ENCODE data around the gene UNC13B.
"Not testable (repeated sequence)": the region's sequence is repeated elsewhere in the genome, so short reads cannot be mapped to it uniquely, and the experiment has no call there.

UNC13B gene
- total RNA-seq: 1.1 to 2.1 (median 1.7) reads per million in 4 donors

- peak; percentile 56 to 74 (median 69) for DNase-seq
These were observed at the start of gene UNC13B for GRCh38 chr9:35161713-35162604. Gene UNC13B, plus strand, starts transcription at chr9:35162009. Its CDS starts 275 bp downstream, at chr9:35162284.

- DNase-seq: no peak
These were observed 49.4 kb upstream of the UNC13B start for GRCh38 chr9:35112257-35113020.

GRCh38 chr9:35114113-35114839, 47.5 kb upstream of the UNC13B start:
- DNase-seq: peak; percentile 60 to 87 (median 72)

- DNase-seq: peak in 1 of 5 donors; percentile 56
These were observed 46.8 kb upstream of the UNC13B start for GRCh38 chr9:35114840-35115628.

GRCh38 chr9:35115680-35116538, 45.9 kb upstream of the UNC13B start, which contains the start of gene ATOSB:
Gene ATOSB, minus strand, starts transcription at chr9:35115862. Its CDS starts 7,588 bp downstream, at chr9:35108274.
- peak; percentile 90 to 95 (median 91) for DNase-seq

- DNase-seq: no peak
These were observed 45.3 kb upstream of the UNC13B start for GRCh38 chr9:35116539-35116897.

GRCh38 chr9:35116898-35117551, 44.8 kb upstream of the UNC13B start:
- DNase-seq: peak; percentile 75 to 89 (median 87)

- no peak for DNase-seq
These were observed 26.9 kb upstream of the UNC13B start for GRCh38 chr9:35134920-35135319.

GRCh38 chr9:35135988-35136387, 25.8 kb upstream of the UNC13B start:
- DNase-seq: no peak

GRCh38 chr9:35136866-35137265, 24.9 kb upstream of the UNC13B start:
- DNase-seq: no peak

GRCh38 chr9:35140093-35140492, 21.7 kb upstream of the UNC13B start:
- DNase-seq: no peak

- no peak for DNase-seq
These were observed 19.8 kb upstream of the UNC13B start for GRCh38 chr9:35142037-35142436.

GRCh38 chr9:35147941-35148563, 13.8 kb upstream of the UNC13B start:
- DNase-seq: not testable (repeated sequence)

GRCh38 chr9:35152926-35153325, 8.9 kb upstream of the UNC13B start:
- DNase-seq: no peak

- DNase-seq: no peak
These were observed 5.0 kb upstream of the UNC13B start for GRCh38 chr9:35156781-35157180.

GRCh38 chr9:35157836-35158235, 4.0 kb upstream of the UNC13B start:
- DNase-seq: not testable (repeated sequence)

GRCh38 chr9:35158501-35159280, 3.1 kb upstream of the UNC13B start:
- DNase-seq: no peak

- no peak for DNase-seq
These were observed 951 bp downstream of the UNC13B start for GRCh38 chr9:35162605-35163315.

Data from T-helper 1 cell (primary cell).